RPMI8226 (cell line): ENCODE measurements around the gene TNS3.

ENCODE experiments used
- DNase-seq: peaks from one replicate; pipeline ENCODE4 v3.0.0-alpha.2; 2015

The TNS3 gene

GRCh38 chr7:47539398-47540052 lies 42.4 kb downstream of the TNS3 start:
- DNase-seq = no peak

- no peak for DNase-seq
Measured at GRCh38 chr7:47538846-47539311, 43.0 kb downstream of the TNS3 start.

GRCh38 chr7:47537716-47538675 lies 43.9 kb downstream of the TNS3 start:
- no peak for DNase-seq

- no peak for DNase-seq
Measured at GRCh38 chr7:47536661-47537611, 45.0 kb downstream of the TNS3 start.

GRCh38 chr7:47535704-47536628 lies 45.9 kb downstream of the TNS3 start:
- no peak for DNase-seq

- DNase-seq = no peak
Measured at GRCh38 chr7:47535035-47535703, 46.7 kb downstream of the TNS3 start.

GRCh38 chr7:47534322-47535034 lies 47.4 kb downstream of the TNS3 start:
- DNase-seq = no peak

GRCh38 chr7:47531584-47532492 lies 50.1 kb downstream of the TNS3 start:
- no peak for DNase-seq

GRCh38 chr7:47529826-47530555 lies 51.9 kb downstream of the TNS3 start:
- no peak for DNase-seq

- no peak for DNase-seq
Measured at GRCh38 chr7:47529405-47529804, 52.5 kb downstream of the TNS3 start.

GRCh38 chr7:47528471-47528870 lies 53.4 kb downstream of the TNS3 start:
- DNase-seq = no peak

GRCh38 chr7:47526466-47526865 lies 55.4 kb downstream of the TNS3 start:
- DNase-seq = no peak

- DNase-seq = no peak
Measured at GRCh38 chr7:47525066-47525623, 56.8 kb downstream of the TNS3 start.

- no peak for DNase-seq
Measured at GRCh38 chr7:47523401-47523800, 58.5 kb downstream of the TNS3 start.

- DNase-seq = no peak
Measured at GRCh38 chr7:47521816-47522561, 59.9 kb downstream of the TNS3 start.

GRCh38 chr7:47521011-47521795 lies 60.7 kb downstream of the TNS3 start:
- no peak for DNase-seq

- DNase-seq = no peak
Measured at GRCh38 chr7:47520406-47520805, 61.5 kb downstream of the TNS3 start.
